Astrocyte (in vitro differentiated cells and primary cell): ENCODE measurements around the gene TYK2.

Experiments
- CTCF ChIP-seq: IDR thresholded peaks from 2 replicates; pipeline ENCODE4 v1.5.1; 2011; ENCODE audit warnings: low read depth, mild to moderate bottlenecking, inconsistent platforms, low read length, moderate library complexity; ENCODE audit not compliant: insufficient read depth
- EZH2 ChIP-seq: IDR thresholded peaks from 2 replicates; pipeline ENCODE4 v1.6.1; 2012; ENCODE audit warnings: mild to moderate bottlenecking, low read length, inconsistent platforms; ENCODE audit not compliant: insufficient read depth

GRCh38 chr19:10406191-10406590 is 25.8 kb upstream of the TYK2 start:
- TF ChIP-seq CTCF (no peak), EZH2 (no peak)
